GM12865 (cell line): ENCODE results near the gene RDH16.
"Not testable (repeated sequence)": the region's sequence is repeated elsewhere in the genome, so short reads cannot be mapped to it uniquely, and the experiment has no call there.

Experiments
- DNase-seq: peaks from one replicate; pipeline ENCODE4 v3.0.0; 2010; ENCODE audit warnings: low read depth
- H3K4me3 ChIP-seq: 2 replicates; pipeline ENCODE4 v1.5.1; 2011; ENCODE audit warnings: mild to moderate bottlenecking, low read depth, low read length, control low read depth
- TF ChIP-seq, protein P1 (sequence below): IDR thresholded peaks from 2 replicates; pipeline ENCODE4 v1.5.1; 2011; ENCODE audit warnings: low read length, control low read depth, low read depth, inconsistent platforms; ENCODE audit not compliant: insufficient read depth; ENCODE audit errors: missing control alignments

Gene RDH16

DNA sequence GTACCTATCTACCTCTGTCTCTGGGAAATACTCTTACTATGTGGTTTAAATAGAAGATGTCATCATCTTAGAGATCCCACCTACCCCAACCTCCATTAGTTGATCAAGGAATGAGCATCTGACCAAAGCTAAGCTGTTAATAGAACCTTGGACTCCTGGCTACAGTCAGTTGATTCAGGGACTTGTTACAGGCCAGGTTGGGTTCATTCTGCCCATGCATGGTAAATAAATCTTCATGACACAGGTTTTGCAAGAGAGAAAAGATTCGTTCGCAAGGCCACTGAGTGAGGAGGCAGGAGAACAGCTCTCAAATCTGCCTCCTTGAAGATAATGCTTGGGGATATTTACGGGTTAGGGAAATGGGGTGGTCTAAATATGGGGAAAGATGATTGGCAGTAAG, 42.7 kb downstream of the RDH16 start:
- no peak for DNase-seq
- TF ChIP-seq, protein P1, sequence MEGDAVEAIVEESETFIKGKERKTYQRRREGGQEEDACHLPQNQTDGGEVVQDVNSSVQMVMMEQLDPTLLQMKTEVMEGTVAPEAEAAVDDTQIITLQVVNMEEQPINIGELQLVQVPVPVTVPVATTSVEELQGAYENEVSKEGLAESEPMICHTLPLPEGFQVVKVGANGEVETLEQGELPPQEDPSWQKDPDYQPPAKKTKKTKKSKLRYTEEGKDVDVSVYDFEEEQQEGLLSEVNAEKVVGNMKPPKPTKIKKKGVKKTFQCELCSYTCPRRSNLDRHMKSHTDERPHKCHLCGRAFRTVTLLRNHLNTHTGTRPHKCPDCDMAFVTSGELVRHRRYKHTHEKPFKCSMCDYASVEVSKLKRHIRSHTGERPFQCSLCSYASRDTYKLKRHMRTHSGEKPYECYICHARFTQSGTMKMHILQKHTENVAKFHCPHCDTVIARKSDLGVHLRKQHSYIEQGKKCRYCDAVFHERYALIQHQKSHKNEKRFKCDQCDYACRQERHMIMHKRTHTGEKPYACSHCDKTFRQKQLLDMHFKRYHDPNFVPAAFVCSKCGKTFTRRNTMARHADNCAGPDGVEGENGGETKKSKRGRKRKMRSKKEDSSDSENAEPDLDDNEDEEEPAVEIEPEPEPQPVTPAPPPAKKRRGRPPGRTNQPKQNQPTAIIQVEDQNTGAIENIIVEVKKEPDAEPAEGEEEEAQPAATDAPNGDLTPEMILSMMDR = no peak
- no peak overlapping the region for H3K4me3 ChIP-seq

DNA sequence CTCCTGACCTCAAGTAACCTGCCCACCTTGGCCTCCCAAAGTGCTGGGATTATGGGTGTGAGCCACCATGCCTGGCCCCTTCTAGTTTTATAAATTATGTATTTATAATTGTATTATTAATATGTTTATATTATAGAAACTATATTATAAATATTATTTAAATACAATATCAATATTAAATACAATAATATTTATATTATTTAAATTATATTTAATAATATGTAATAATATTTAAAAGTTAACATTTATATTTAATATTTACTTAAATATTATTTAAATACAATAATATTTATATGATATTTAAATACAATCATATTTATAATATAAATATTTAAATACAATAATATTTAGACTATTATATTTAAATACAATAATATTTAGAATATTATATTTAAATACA, 43.2 kb downstream of the RDH16 start:
- H3K4me3 ChIP-seq = no peak overlapping the region
- TF ChIP-seq, protein P1 = no peak
- no peak for DNase-seq

DNA sequence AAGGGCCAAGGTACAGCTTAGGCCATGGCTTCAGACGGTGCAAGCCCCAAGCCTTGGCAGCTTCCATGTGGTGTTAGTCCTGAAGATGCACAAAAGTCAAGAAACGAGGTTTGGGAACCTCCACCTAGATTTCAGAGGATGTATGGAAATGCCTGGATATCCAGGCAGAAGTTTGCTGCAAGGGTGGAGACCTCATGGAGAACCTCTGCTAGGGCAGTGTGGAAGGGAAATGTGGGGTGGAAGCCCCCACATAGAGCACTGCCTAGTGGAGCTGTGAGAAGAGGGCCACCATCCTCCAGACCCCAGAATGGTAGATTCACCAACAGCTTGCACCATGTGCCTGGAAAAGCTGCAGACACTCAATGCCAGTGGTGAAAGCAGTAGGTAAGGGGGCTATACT, 48.0 kb downstream of the RDH16 start:
- H3K4me3 ChIP-seq, DNase-seq: not testable (repeated sequence)

DNA sequence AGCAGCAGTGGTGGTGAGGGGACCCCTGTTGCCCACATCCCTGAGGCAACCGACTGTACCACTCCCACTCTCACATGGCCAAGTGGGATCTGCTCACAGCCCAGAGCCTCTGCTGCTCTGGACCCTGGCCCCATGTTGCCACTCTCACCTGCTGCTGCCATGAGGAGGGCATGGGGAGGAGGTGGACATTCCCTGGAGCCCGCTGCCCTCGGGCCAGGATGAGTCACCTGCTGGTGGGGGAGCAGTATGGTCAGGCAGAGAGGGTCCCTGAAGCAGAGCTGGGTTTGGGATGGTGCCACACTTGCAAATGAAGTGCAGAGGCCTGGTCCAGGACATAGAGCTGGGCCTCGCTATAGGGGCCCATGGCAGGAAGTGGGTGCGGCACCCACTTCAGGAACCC, 49.3 kb downstream of the RDH16 start:
- DNase-seq = no peak
- H3K4me3 ChIP-seq = no peak overlapping the region
- TF ChIP-seq, protein P1 = no peak

DNA sequence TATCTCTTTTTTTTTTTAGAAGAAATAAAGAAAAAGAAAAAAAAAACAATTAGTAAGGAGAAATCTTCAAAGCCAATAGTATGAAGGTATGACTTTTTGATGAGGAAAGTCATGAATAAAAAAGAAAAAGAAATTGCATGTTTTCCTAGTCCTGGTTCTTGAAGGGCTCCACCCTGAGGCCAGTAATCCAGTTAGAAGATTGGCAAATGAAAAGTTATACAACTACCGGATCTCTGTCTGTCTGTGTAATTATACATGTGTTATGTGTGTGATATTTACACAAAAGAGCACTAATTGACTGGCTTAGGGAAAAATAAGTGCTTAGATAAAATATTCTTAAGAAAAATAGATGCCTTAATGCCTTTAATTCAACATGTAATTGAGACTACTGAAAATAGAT, 51.6 kb downstream of the RDH16 start:
- TF ChIP-seq, protein P1 = no peak
- H3K4me3 ChIP-seq = no peak overlapping the region
- DNase-seq = no peak

DNA sequence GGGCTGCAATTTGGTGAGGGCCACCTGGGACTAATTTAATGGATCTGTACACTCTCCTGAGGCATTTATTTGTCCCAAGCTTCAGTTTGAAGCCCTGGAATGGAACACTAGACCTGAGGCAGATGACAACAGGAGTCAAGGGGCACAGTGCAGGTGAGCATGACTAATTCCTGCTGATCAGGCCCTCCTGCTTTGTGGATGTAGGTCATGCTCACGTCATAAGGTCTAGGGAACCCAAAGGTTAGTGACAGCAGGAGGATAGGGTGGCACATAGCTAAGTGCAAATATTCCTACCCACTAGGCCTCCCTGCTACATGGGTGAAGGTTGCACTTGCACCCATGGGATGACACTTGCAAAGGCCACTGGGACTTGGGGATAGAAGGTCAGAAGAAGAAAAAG, 54.0 kb downstream of the RDH16 start:
- H3K4me3 ChIP-seq = no peak overlapping the region
- TF ChIP-seq, protein P1 = no peak
- DNase-seq = no peak
